GM19025 (cell line): ENCODE results near the gene TLE3.

Experiments
- ATAC-seq: cut with Tn5 transposase; IDR thresholded peaks from one replicate; pipeline ENCODE4 v1.9.1; 2021; ENCODE audit warnings: mild to moderate bottlenecking, low read depth, moderate library complexity; ENCODE audit not compliant: unreplicated experiment

TLE3 gene

GRCh38 chr15:70051948-70052633 lies 45.6 kb downstream of the TLE3 start:
- no peak for ATAC-seq

- no peak for ATAC-seq
Measured at GRCh38 chr15:70050970-70051369, 46.7 kb downstream of the TLE3 start.

GRCh38 chr15:70050441-70050840 lies 47.3 kb downstream of the TLE3 start:
- no peak for ATAC-seq

DNA sequence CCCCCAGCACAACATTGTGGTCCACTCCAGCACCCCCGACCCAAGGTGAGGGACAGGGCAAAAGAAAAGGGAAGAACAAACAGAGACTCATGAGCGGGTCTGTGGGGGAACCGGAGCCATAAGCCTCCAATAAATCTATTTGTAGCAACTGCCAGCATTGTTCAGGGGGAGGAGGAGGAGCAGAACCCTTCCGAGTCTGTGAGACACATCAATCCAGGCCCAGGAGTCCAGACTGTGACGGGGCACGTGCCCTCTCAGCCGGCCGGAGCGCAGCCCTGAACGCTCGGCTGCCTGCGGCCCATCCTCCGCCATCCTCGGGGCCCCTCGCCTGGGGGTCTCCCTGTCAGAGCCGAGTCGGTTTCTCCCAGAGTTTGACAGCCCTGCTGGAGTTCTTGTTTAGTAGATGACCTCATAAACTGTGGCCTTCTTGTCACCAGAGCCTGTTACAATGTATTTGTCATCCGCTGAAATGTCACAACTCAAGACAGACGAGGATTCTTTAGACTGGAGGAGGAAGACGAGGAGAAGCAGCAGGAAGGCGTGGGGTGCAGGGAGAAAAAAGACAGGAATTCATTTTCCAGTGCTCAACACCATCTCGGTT lies 47.9 kb downstream of the TLE3 start:
- ATAC-seq = no peak

GRCh38 chr15:70048578-70049514 lies 48.9 kb downstream of the TLE3 start:
- ATAC-seq = no peak

- ATAC-seq = no peak
Measured at GRCh38 chr15:70048198-70048565, 49.5 kb downstream of the TLE3 start.

GRCh38 chr15:70047386-70048197 lies 50.1 kb downstream of the TLE3 start:
- ATAC-seq = no peak

- no peak for ATAC-seq
Measured at GRCh38 chr15:70046679-70047369, 50.9 kb downstream of the TLE3 start.

GRCh38 chr15:70045045-70045444 lies 52.7 kb downstream of the TLE3 start:
- no peak for ATAC-seq

DNA sequence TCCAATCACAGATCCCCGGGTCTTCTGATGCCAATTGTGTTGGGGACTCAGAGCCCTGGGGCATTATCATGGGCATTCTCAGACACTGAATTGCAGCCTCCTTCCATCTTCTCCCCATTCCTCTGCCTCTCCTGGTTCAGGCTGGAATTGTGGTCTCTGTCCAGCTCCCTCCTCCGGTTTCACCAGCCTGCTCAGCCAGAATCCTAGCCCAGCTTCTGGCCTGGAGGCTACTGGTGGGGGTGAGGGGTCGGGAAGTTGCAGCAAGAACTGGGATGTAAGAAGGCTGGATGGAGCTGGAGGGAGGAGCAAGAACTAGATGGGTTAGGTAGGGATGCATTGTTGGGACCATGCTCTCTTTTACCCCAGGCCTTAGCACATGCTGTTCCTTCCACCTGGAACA lies 53.5 kb downstream of the TLE3 start:
- ATAC-seq = no peak

- no peak for ATAC-seq
Measured at GRCh38 chr15:70043590-70043989, 54.1 kb downstream of the TLE3 start.

GRCh38 chr15:70042553-70043214 lies 55.0 kb downstream of the TLE3 start:
- ATAC-seq = no peak

GRCh38 chr15:70039917-70040316 lies 57.8 kb downstream of the TLE3 start:
- ATAC-seq = no peak

DNA sequence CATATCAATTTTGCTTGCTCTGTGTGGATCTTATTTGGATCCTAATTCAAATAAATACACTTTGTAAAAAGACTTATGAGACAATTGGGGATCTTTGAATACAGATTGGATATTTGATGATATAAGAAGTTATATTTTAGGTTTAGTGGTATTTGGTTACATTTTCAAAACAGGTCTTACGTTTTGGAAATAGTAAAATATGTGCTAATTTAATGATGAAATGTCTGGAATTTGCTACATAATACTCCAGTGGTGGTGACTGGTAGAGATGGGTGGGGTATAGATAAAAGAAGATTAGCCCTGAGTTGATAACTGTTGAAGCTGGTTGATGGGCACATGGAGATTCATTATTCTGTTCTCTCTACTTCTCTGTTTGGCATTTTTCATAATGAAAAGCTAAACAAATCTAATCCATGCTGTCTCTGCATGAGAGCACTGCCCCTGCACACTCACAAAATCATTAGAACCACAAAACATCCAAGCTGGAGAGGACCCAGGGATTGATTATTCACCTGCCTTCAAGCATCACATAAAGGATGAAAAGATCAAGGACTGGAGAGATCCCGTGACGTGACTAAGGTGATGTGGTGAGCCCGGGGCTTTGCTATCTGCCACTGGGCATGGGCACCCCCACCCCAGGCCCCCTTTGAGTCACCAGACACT lies 58.9 kb downstream of the TLE3 start:
- ATAC-seq = no peak

GRCh38 chr15:70037292-70037640 lies 60.5 kb downstream of the TLE3 start:
- no peak for ATAC-seq

- peak; percentile 77 for ATAC-seq
Measured at GRCh38 chr15:70036585-70037291, 61.0 kb downstream of the TLE3 start.

- ATAC-seq = peak; percentile 50
Measured at GRCh38 chr15:70035719-70036077, 62.0 kb downstream of the TLE3 start.

DNA sequence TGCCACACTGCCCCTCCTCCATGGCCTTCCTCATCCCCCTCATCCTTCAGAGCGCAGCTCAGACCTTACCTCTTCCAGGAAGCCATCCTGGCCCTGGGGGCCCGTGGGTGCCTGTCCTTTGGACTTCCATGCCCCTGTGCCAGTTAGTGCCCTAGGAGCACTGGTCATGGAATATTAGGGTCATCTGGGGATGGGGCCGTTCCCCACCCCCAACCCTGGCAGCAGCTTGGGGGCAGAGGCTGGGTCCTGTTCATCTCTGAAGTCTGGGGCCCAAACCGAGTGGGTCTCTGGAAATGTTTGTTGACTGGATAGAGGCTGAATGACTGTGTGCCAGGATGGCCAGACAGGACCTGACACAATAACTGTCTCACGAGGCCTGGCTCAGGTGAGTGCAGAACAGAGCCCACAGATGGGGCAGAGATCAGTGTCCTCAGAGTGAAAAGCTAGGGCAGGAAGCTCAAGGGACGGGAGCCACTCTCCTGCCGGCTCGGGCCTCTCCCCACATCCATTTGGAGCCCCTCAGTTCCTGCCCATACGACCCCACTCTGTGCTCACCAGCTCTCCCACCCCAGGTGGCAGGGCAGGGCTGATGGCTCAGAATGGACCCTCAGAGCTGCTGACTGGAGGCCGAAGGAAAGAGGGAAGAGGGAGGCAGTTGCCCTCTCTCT lies 62.5 kb downstream of the TLE3 start:
- ATAC-seq = no peak
